Endothelial cell of umbilical vein (primary cell): Measurements from ENCODE around the gene TMPRSS3. TPM values are rescaled to one million over a fixed set of nuclear protein-coding genes. Genes with fewer than 3 reads are reported as not detected.

ENCODE experiments used
- BruUV-seq: library from RNA; stranded (reverse); fragments of 400-500 nt; replicated peaks from 2 replicates; lab custom pipeline; 2021; lab: Mats Ljungman, UMichigan
- CTCF ChIA-PET: fragments of 300-600, 350-600 bp; sonication (Branson Sonifier 250); formaldehyde crosslinking; loops from one replicate; lab custom pipeline; 2021; ENCODE audit warnings: antibody characterized with exemption, inconsistent platforms; lab: Charles Lee
- POLR2A ChIA-PET: fragments of 300-600, 350-600 bp; sonication (Branson Sonifier 250); formaldehyde crosslinking; loops from one replicate; lab custom pipeline; 2021; ENCODE audit warnings: antibody characterized with exemption, inconsistent platforms; lab: Charles Lee
- DNase-seq: peaks from one replicate; pipeline ENCODE4 v3.0.0-alpha.2; 2011; ENCODE audit warnings: low read depth, low spot score
- FAIRE-seq: peaks from 2 replicates; lab custom pipeline; 2011; peaks lifted over from hg19 to GRCh38; lab: Jason Lieb, UNC
- H2AFZ ChIP-seq: 2 replicates; pipeline ENCODE4 v1.6.0; 2012; ENCODE audit warnings: low read depth, low read length, control low read depth, inconsistent platforms
- H3K27ac ChIP-seq: 2 replicates; pipeline ENCODE4 v1.5.1; 2011; ENCODE audit warnings: low read depth, mild to moderate bottlenecking, control low read depth, low read length, moderate library complexity; ENCODE audit not compliant: insufficient read depth
- H3K27me3 ChIP-seq, 2 experiments: 2 replicates each; pipeline versions ENCODE4 v1.6.0 to v1.6.1; 2011; ENCODE audit warnings: low read length in 2 of 2, mixed read lengths in 1 of 2; ENCODE audit not compliant: control insufficient read depth in 2 of 2, insufficient read depth in 2 of 2
- H3K36me3 ChIP-seq, 2 experiments: 2 replicates in 1 of 2; 3 replicates in 1 of 2; pipeline ENCODE4 v1.5.1; 2011; ENCODE audit warnings: low read length in 2 of 2, mild to moderate bottlenecking in 1 of 2, moderate library complexity in 1 of 2; ENCODE audit not compliant: control insufficient read depth in 2 of 2, insufficient read depth in 2 of 2; ENCODE audit errors: extremely low read depth in 1 of 2
- H3K4me1 ChIP-seq: 3 replicates; pipeline ENCODE4 v1.5.1; 2011; ENCODE audit warnings: mild to moderate bottlenecking, low read length; ENCODE audit not compliant: control insufficient read depth, insufficient read depth; ENCODE audit errors: extremely low read depth
- H3K4me2 ChIP-seq: 2 replicates; pipeline ENCODE4 v1.6.1; 2011; ENCODE audit warnings: low read length, control low read depth, mixed read lengths; ENCODE audit not compliant: insufficient read depth
- H3K4me3 ChIP-seq, 3 experiments: fragments of 200-600 bp in 1 of 3; sonication (generic), shearing (Covaris generic) in 1 of 3; replicated peaks in 1 of 3; 2 replicates each; pipeline ENCODE4 v1.5.1; 2011 to 2016; ENCODE audit warnings: control low read depth in 3 of 3, low read length in 3 of 3, mild to moderate bottlenecking in 2 of 3, inconsistent platforms in 1 of 3, low read depth in 1 of 3, moderate library complexity in 1 of 3; ENCODE audit not compliant: insufficient read depth in 1 of 3
- H3K79me2 ChIP-seq: 2 replicates; pipeline ENCODE4 v1.6.0; 2012; ENCODE audit warnings: low read length, inconsistent platforms; ENCODE audit not compliant: control insufficient read depth, insufficient read depth
- H3K9ac ChIP-seq: replicated peaks from 2 replicates; pipeline ENCODE3; 2011; ENCODE audit warnings: low read length, control low read depth; ENCODE audit not compliant: insufficient read depth; ENCODE audit errors: extremely low read depth
- H3K9me1 ChIP-seq: replicated peaks from 3 replicates; pipeline ENCODE4 v1.6.0; 2011; ENCODE audit warnings: mild to moderate bottlenecking, low read length; ENCODE audit not compliant: control insufficient read depth, insufficient read depth; ENCODE audit errors: extremely low read depth
- H3K9me3 ChIP-seq: replicated peaks from 2 replicates; pipeline ENCODE4 v1.5.1; 2012; ENCODE audit warnings: low read length, inconsistent platforms; ENCODE audit not compliant: control insufficient read depth, insufficient read depth
- H4K20me1 ChIP-seq: replicated peaks from 2 replicates; pipeline ENCODE3; 2011; ENCODE audit warnings: mild to moderate bottlenecking, low read length; ENCODE audit not compliant: control insufficient read depth, insufficient read depth; ENCODE audit errors: extremely low read depth
- CTCF ChIP-seq, 2 donors: IDR thresholded peaks; 1 replicate in 1 of 2; 2 replicates in 1 of 2; pipeline ENCODE4 v1.5.1; 2011; ENCODE audit warnings: low read length in 2 of 2, mild to moderate bottlenecking in 2 of 2, moderate library complexity in 2 of 2, control low read depth in 1 of 2, inconsistent platforms in 1 of 2, low read depth in 1 of 2; ENCODE audit not compliant: insufficient read depth in 1 of 2; ENCODE audit errors: extremely low read depth in 1 of 2
- EZH2 ChIP-seq: IDR thresholded peaks from 2 replicates; pipeline ENCODE4 v1.6.1; 2012; ENCODE audit warnings: borderline replicate concordance, low read depth, mild to moderate bottlenecking, moderate library complexity, low read length, inconsistent platforms; ENCODE audit not compliant: severe bottlenecking
- FOS ChIP-seq: IDR thresholded peaks from 2 replicates; pipeline ENCODE4 v1.6.1; 2011; ENCODE audit warnings: mild to moderate bottlenecking, low read length, moderate library complexity, borderline replicate concordance; ENCODE audit not compliant: insufficient read depth
- GATA2 ChIP-seq: IDR thresholded peaks from 2 replicates; pipeline ENCODE4 v1.7.0; 2011; ENCODE audit warnings: low read depth, mild to moderate bottlenecking, moderate library complexity, mixed read lengths, low read length; ENCODE audit not compliant: insufficient read length, insufficient read depth
- JUN ChIP-seq: IDR thresholded peaks from 2 replicates; pipeline ENCODE4 v1.6.1; 2011; ENCODE audit warnings: borderline replicate concordance, low read depth; ENCODE audit not compliant: insufficient read length, insufficient read depth
- MAX ChIP-seq: IDR thresholded peaks from 2 replicates; pipeline ENCODE4 v1.6.1; 2011; ENCODE audit not compliant: insufficient read depth, insufficient read length
- MYC ChIP-seq: IDR thresholded peaks from one replicate; pipeline ENCODE4 v1.6.1; 2011; ENCODE audit warnings: mild to moderate bottlenecking, low read depth, low read length
- POLR2AphosphoS5 ChIP-seq: IDR thresholded peaks from 2 replicates; pipeline ENCODE4 v1.6.1; 2012; ENCODE audit warnings: low read depth, mild to moderate bottlenecking, control low read depth, low read length, moderate library complexity; ENCODE audit not compliant: insufficient read depth
- dilution Hi-C: fragments of 300-500 bp; cut with MboI; formaldehyde crosslinking; loops from one replicate; pipeline ENCODE4 v1.15.0; 2019; ENCODE audit warnings: low sequenced_read_pairs; ENCODE audit not compliant: extremely low pct_ligation_motif_present
- intact Hi-C: fragments of 100-400 bp; cut with micrococcal nuclease; formaldehyde crosslinking; loops from one replicate; pipeline ENCODE4 v1.10.0; 2022
- polyA plus RNA-seq, 4 experiments: library from polyadenylated mRNA; depleted of rRNA in 3 of 4; stranded (reverse) in 3 of 4; unstranded in 1 of 4; fragments of >200 nt; gene quantifications; 2 replicates each; pipeline versions ENCODE4 v1.2.1 to v1.2.3, GENCODE V29; 2011 to 2012; ENCODE audit warnings: missing spikeins in 1 of 4
- total RNA-seq: library from RNA; stranded (reverse); gene quantifications from 2 replicates; pipeline ENCODE4 v1.2.3, GENCODE V29; 2021

The TMPRSS3 gene
- total and polyA plus RNA-seq, 2 donors (not counting 3 experiments of a cell fraction or from before 2014, with no cell fraction given) = not detected

- H4K20me1 ChIP-seq = no peaks in the 10 kb centered on the region
- ChIA-PET POLR2A (no interaction called here), CTCF (interaction anchor here (1.2 kb wide), 1 partner anchor 10 kb away, joined by 4 read pairs; no protein-coding TSS in a partner anchor)
- no peak overlapping the region for H3K4me3 ChIP-seq
- dilution Hi-C loops (no loop called here), intact Hi-C loops (no loop called here)
- H3K9me3 ChIP-seq = no peaks in the 10 kb centered on the region
- peaks cover 2 to 17% of the 10 kb centered on the region in 2 experiments for H3K27me3 ChIP-seq
- FAIRE-seq (no peak), DNase-seq (no peak)
- no peaks in the 10 kb centered on the region for H3K36me3 ChIP-seq
- no peak overlapping the region for H2AFZ ChIP-seq
- BruUV-seq = no TSS peak
- H3K27ac ChIP-seq = no peak overlapping the region
- H3K9me1 ChIP-seq = no peaks in the 10 kb centered on the region
- no peaks in the 10 kb centered on the region for H3K4me1 ChIP-seq
- H3K4me2 ChIP-seq = no peak overlapping the region
- no peaks in the 10 kb centered on the region for H3K79me2 ChIP-seq
- no peak overlapping the region for H3K9ac ChIP-seq
- TF ChIP-seq EZH2 (no peak), POLR2AphosphoS5 (no peak), MYC (no peak), MAX (no peak), GATA2 (no peak), JUN (no peak), CTCF (IDR thresholded peaks at IDR 0.05; ENCODE audit: extremely low read depth in 1 of 2, insufficient read depth in 1 of 2, low read depth in 1 of 2, low read length in 2 of 2) (no peak), FOS (no peak)
These were observed 2.7 kb upstream of the TMPRSS3 start for GRCh38 chr21:42398436-42399028.
